IMR-90 (cell line): Measurements from ENCODE around the gene SLC25A44. TPM values are rescaled to one million over a fixed set of nuclear protein-coding genes. Genes with fewer than 3 reads are reported as not detected.

Experiments
- ATAC-seq: fragments of 200-7000 bp; cut with Tn5 transposase; 2 replicates; pipeline ENCODE4 v1.9.1; 2020; ENCODE audit warnings: low read depth, mild to moderate bottlenecking, moderate library complexity
- BruUV-seq: library from RNA; stranded (reverse); fragments of 400-500 nt; replicated peaks from 2 replicates; lab custom pipeline; 2021; lab: Mats Ljungman, UMichigan
- CTCF ChIA-PET: fragments of 300-600 bp; formaldehyde crosslinking; extraction: SDS; loops from one replicate; lab custom pipeline; 2021; ENCODE audit warnings: antibody characterized with exemption; lab: Yijun Ruan, JAX
- POLR2A ChIA-PET: fragments of 300-600 bp; sonication (Branson Sonifier 250); formaldehyde crosslinking; loops from one replicate; lab custom pipeline; 2022; ENCODE audit warnings: antibody characterized with exemption; ENCODE audit not compliant: unreplicated experiment; lab: Charles Lee
- DNase-seq: peaks from one replicate; pipeline ENCODE4 v3.0.0; 2013
- H2AFZ ChIP-seq: replicated peaks from 2 replicates; pipeline ENCODE3; 2013; ENCODE audit warnings: low read length, mild to moderate bottlenecking; ENCODE audit not compliant: poor library complexity
- H2AK5ac ChIP-seq: 2 replicates; pipeline ENCODE4 v1.6.1; 2013; ENCODE audit warnings: low read depth, low read length, inconsistent platforms
- H2AK9ac ChIP-seq: replicated peaks from 2 replicates; pipeline ENCODE3; 2013; ENCODE audit warnings: mild to moderate bottlenecking, low read depth, low read length, moderate library complexity; ENCODE audit not compliant: poor library complexity
- H2BK120ac ChIP-seq: 2 replicates; pipeline ENCODE4 v1.6.1; 2013; ENCODE audit warnings: low read depth, low read length, inconsistent platforms
- H2BK15ac ChIP-seq: 3 replicates; pipeline ENCODE4 v1.6.1; 2013; ENCODE audit warnings: low read depth, low read length, inconsistent platforms
- H2BK20ac ChIP-seq: 2 replicates; pipeline ENCODE4 v1.6.1; 2013; ENCODE audit warnings: low read depth, mild to moderate bottlenecking, inconsistent platforms, low read length, moderate library complexity
- H2BK5ac ChIP-seq: 2 replicates; pipeline ENCODE4 v1.6.1; 2013; ENCODE audit warnings: mild to moderate bottlenecking, low read depth, low read length, inconsistent platforms; ENCODE audit not compliant: poor library complexity, severe bottlenecking
- H3K14ac ChIP-seq: replicated peaks from 2 replicates; pipeline ENCODE4 v1.6.1; 2013; ENCODE audit warnings: low read depth, low read length, inconsistent platforms
- H3K18ac ChIP-seq: 2 replicates; pipeline ENCODE4 v1.6.1; 2013; ENCODE audit warnings: low read depth, low read length, control low read depth
- H3K23ac ChIP-seq: 2 replicates; pipeline ENCODE4 v1.6.1; 2013; ENCODE audit warnings: low read depth, low read length, inconsistent platforms
- H3K27ac ChIP-seq: 2 replicates; pipeline ENCODE4 v1.5.1; 2013; ENCODE audit warnings: mild to moderate bottlenecking, control low read depth, low read length; ENCODE audit not compliant: insufficient read depth
- H3K27me3 ChIP-seq: 2 replicates; pipeline ENCODE4 v1.6.1; 2013; ENCODE audit warnings: low read length; ENCODE audit not compliant: control insufficient read depth, insufficient read depth
- H3K36me3 ChIP-seq: 2 replicates; pipeline ENCODE4 v1.6.1; 2013; ENCODE audit warnings: low read length, mixed read lengths; ENCODE audit not compliant: control insufficient read depth, insufficient read depth
- H3K4ac ChIP-seq: 2 replicates; pipeline ENCODE4 v1.6.1; 2013; ENCODE audit warnings: low read depth, low read length, inconsistent platforms
- H3K4me1 ChIP-seq: 2 replicates; pipeline ENCODE4 v1.6.1; 2013; ENCODE audit warnings: low read length, mixed read lengths; ENCODE audit not compliant: control insufficient read depth, insufficient read depth
- H3K4me2 ChIP-seq: 2 replicates; pipeline ENCODE4 v1.6.1; 2013; ENCODE audit warnings: low read depth, mild to moderate bottlenecking, control low read depth, low read length, moderate library complexity
- H3K4me3 ChIP-seq: 2 replicates; pipeline ENCODE4 v1.5.1; 2013; ENCODE audit warnings: low read depth, mild to moderate bottlenecking, control low read depth, low read length, moderate library complexity; ENCODE audit not compliant: insufficient read depth
- H3K56ac ChIP-seq: 2 replicates; pipeline ENCODE4 v1.6.1; 2013; ENCODE audit warnings: low read length, inconsistent platforms; ENCODE audit not compliant: insufficient read depth; ENCODE audit errors: extremely low read depth
- H3K79me1 ChIP-seq, 2 experiments: 2 replicates each; pipeline ENCODE4 v1.6.1; 2013; ENCODE audit warnings: low read length in 2 of 2, inconsistent platforms in 1 of 2, low read depth in 1 of 2
- H3K9ac ChIP-seq: 2 replicates; pipeline ENCODE4 v1.6.1; 2013; ENCODE audit warnings: low read depth, low read length, control low read depth
- H3K9me1 ChIP-seq: 2 replicates; pipeline ENCODE4 v1.6.1; 2013; ENCODE audit warnings: low read length, inconsistent platforms; ENCODE audit not compliant: insufficient read depth
- H3K9me3 ChIP-seq: 2 replicates; pipeline ENCODE4 v1.6.1; 2013; ENCODE audit warnings: low read length; ENCODE audit not compliant: control insufficient read depth, insufficient read depth
- H4K20me1 ChIP-seq: 2 replicates; pipeline ENCODE4 v1.6.1; 2013; ENCODE audit warnings: low read length, inconsistent platforms; ENCODE audit not compliant: insufficient read depth
- H4K5ac ChIP-seq: 2 replicates; pipeline ENCODE4 v1.6.1; 2013; ENCODE audit warnings: mild to moderate bottlenecking, low read depth, low read length, control low read depth
- H4K8ac ChIP-seq, 2 experiments: 2 replicates each; pipeline ENCODE4 v1.6.1; 2013; ENCODE audit warnings: low read depth in 2 of 2, low read length in 2 of 2, control low read depth in 1 of 2, inconsistent platforms in 1 of 2
- H4K91ac ChIP-seq: 2 replicates; pipeline ENCODE4 v1.6.1; 2013; ENCODE audit warnings: low read depth, low read length, inconsistent platforms; ENCODE audit not compliant: insufficient read depth
- BHLHE40 ChIP-seq: fragments of 150-350 bp; IDR thresholded peaks from 2 replicates; pipeline ENCODE4 v1.6.1; 2016; ENCODE audit warnings: mild to moderate bottlenecking, low read depth, low read length
- CTCF ChIP-seq: conservative IDR thresholded peaks from 2 replicates; pipeline ENCODE4 v1.5.1; 2012; ENCODE audit warnings: mild to moderate bottlenecking, low read depth, low read length, improper control_type of control experiment
- ELK1 ChIP-seq: fragments of 150-350 bp; IDR thresholded peaks from 2 replicates; pipeline ENCODE4 v1.6.1; 2016; ENCODE audit warnings: low read depth, mild to moderate bottlenecking, low read length, moderate library complexity, borderline replicate concordance
- FOS ChIP-seq: fragments of 150-350 bp; IDR thresholded peaks from 2 replicates; pipeline ENCODE4 v1.6.1; 2016; ENCODE audit warnings: low read depth, low read length
- MAZ ChIP-seq: IDR thresholded peaks from 2 replicates; pipeline ENCODE4 v1.6.1; 2012; ENCODE audit warnings: low read depth, mild to moderate bottlenecking, low read length, improper control_type of control experiment, moderate library complexity, borderline replicate concordance
- POLR2A ChIP-seq: IDR thresholded peaks from 2 replicates; pipeline ENCODE4 v1.6.1; 2012; ENCODE audit warnings: mild to moderate bottlenecking, low read depth, low read length
- RCOR1 ChIP-seq: IDR thresholded peaks from 2 replicates; pipeline ENCODE4 v1.6.1; 2012; ENCODE audit warnings: mild to moderate bottlenecking, low read length, improper control_type of control experiment; ENCODE audit not compliant: insufficient replicate concordance
- WGBS, 2 experiments: methylation state at CpG; one replicate each; pipeline versions ENCODE4 v1.1.5 to v1.1.7; 2013; ENCODE audit warnings: missing lambda C conversion rate in 2 of 2; ENCODE audit not compliant: insufficient read length in 1 of 2; ENCODE audit errors: extremely low coverage in 2 of 2; 5-methylcytosine and 5-hydroxymethylcytosine counted together
- dilution Hi-C: fragments of 300-500 bp; cut with HindIII; formaldehyde crosslinking; loops from one replicate; pipeline ENCODE4 v1.14.3; 2018; ENCODE audit warnings: low sequenced_read_pairs; ENCODE audit not compliant: unreplicated experiment
- in situ Hi-C: fragments of 300-500 bp; cut with MboI; formaldehyde crosslinking; loops from 3 replicates; pipeline ENCODE4 v1.14.3; 2019; ENCODE audit warnings: low sequenced_read_pairs, inconsistent platforms, mixed read lengths
- intact Hi-C: fragments of 100-400 bp; cut with micrococcal nuclease; formaldehyde crosslinking; loops from 2 replicates; pipeline ENCODE4 v1.10.0; 2022
- polyA plus RNA-seq, 3 experiments: library from polyadenylated mRNA; depleted of rRNA; stranded (reverse); fragments of >200 nt; gene quantifications; 2 replicates each; pipeline ENCODE4 v1.2.3, GENCODE V29; 2012; ENCODE audit warnings: low replicate concordance in 1 of 3
- total RNA-seq: library from RNA; depleted of rRNA; stranded (reverse); fragments of >200 nt; gene quantifications from 2 replicates; pipeline ENCODE4 v1.2.3, GENCODE V29; 2012
- TF ChIP-seq, protein P1 (sequence below): fragments of 150-350 bp; IDR thresholded peaks from 2 replicates; pipeline ENCODE4 v1.6.1; 2017; ENCODE audit warnings: mild to moderate bottlenecking, antibody characterized with exemption, low read length, low read depth

SLC25A44 gene
- total and polyA plus RNA-seq, 2 of the 4 experiments (the other 2 are of a cell fraction), result 12.7 to 20.2 TPM

DNA sequence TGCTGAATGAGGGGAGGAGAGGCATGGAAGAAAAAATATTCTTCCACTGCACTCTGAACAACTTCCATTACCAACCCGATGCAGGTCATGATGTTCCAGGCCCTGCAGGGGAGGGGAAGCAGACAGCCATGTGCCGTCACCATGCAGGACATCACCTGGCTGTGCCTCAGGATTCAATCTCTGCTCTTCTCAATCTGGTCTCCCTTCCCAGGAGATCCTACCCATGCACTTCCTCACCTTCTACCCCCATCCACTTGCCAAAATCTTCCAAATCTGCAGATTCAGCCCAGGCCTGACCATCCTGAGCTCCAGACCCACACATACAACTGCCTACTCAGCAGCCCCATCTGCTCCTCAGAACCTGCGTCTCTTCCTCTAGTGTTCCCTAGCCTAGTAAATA is 59.7 kb downstream of the SLC25A44 start:
- WGBS, 2 experiments, result 100% methylated on average over 2 of the region's 3 CpGs; no CpG with 5 or more reads in 1 of the 2 experiments
- Histone ChIP-seq H4K5ac (no peak overlapping the region), H4K91ac (no peak overlapping the region), H2BK15ac (no peak overlapping the region), H2AK5ac (no peak overlapping the region), H3K9me1 (no peaks in the 10 kb centered on the region), H3K9ac (no peak overlapping the region), H2BK5ac (no peak overlapping the region), H3K79me1 (peaks cover 6 to 16% of the 10 kb centered on the region in 2 experiments; a peak in 3 of 4 replicates), H2AFZ (no peak overlapping the region), H2BK120ac (no peak overlapping the region), H3K27ac (no peak overlapping the region), H4K20me1 (0 out of 2 replicates have a peak, but pooled peaks cover 3% of the 10 kb centered on the region), H3K9me3 (no peaks in the 10 kb centered on the region), H2AK9ac (peak overlapping the region; percentile 13), H3K14ac (no peak overlapping the region), H3K4me1 (no peaks in the 10 kb centered on the region), H4K8ac (no peak overlapping the region), H3K4me3 (no peak overlapping the region), H2BK20ac (no peak overlapping the region), H3K56ac (no peak overlapping the region), H3K4me2 (no peak overlapping the region), H3K4ac (no peak overlapping the region), H3K18ac (no peak overlapping the region), H3K36me3 (peaks cover 74% of the 10 kb centered on the region), H3K23ac (no peak overlapping the region), H3K27me3 (no peaks in the 10 kb centered on the region)
- ATAC-seq (no peak), DNase-seq (no peak)
- dilution Hi-C loops, result no loop called here
- no TSS peak for BruUV-seq
- intact Hi-C loops, result no loop called here
- no peak for TF ChIP-seq FOS
- TF ChIP-seq BHLHE40, result no peak
- TF ChIP-seq RCOR1, result no peak
- no peak for TF ChIP-seq ELK1
- TF ChIP-seq, protein P1, sequence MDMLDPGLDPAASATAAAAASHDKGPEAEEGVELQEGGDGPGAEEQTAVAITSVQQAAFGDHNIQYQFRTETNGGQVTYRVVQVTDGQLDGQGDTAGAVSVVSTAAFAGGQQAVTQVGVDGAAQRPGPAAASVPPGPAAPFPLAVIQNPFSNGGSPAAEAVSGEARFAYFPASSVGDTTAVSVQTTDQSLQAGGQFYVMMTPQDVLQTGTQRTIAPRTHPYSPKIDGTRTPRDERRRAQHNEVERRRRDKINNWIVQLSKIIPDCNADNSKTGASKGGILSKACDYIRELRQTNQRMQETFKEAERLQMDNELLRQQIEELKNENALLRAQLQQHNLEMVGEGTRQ, result no peak
- no peak for TF ChIP-seq MAZ
- TF ChIP-seq POLR2A, result no peak
- TF ChIP-seq CTCF, result no peak
- ChIA-PET CTCF (no interaction called here), POLR2A (no interaction called here)
- in situ Hi-C loops, result no loop called here
